ENCODE data around the gene HTRA2. TPM values are rescaled to one million over a fixed set of nuclear protein-coding genes. Genes with fewer than 3 reads are reported as not detected.

Gene HTRA2
- polyA plus RNA-seq, 1 donor (not counting 4 experiments of a cell fraction or from before 2014, with no cell fraction given), result 25.5 TPM

- Histone ChIP-seq H3K4me1 (ENCODE audit: control insufficient read depth, extremely low read depth, insufficient read depth, low read length) (peaks cover 36% of the 10 kb centered on the region), H3K4me3 (ENCODE audit: control insufficient read depth in 2 of 3, extremely low read depth in 1 of 3, insufficient read depth in 2 of 3, low read depth in 1 of 3, low read length in 3 of 3) (no peak overlapping the region), H3K27ac (ENCODE audit: control insufficient read depth, insufficient read depth, low read length) (no peak overlapping the region), H2AFZ (ENCODE audit: control insufficient read depth, low read length) (no peak overlapping the region), H3K79me2 (ENCODE audit: control insufficient read depth, insufficient read depth, low read length) (peaks cover 36% of the 10 kb centered on the region), H3K27me3 (ENCODE audit: control insufficient read depth, extremely low read depth, insufficient read depth, low read length) (no peaks in the 10 kb centered on the region), H4K20me1 (ENCODE audit: control insufficient read depth, extremely low read depth, insufficient read depth, low read length) (no peaks in the 10 kb centered on the region), H3K36me3 (ENCODE audit: control insufficient read depth in 2 of 2, extremely low read depth in 1 of 2, insufficient read depth in 2 of 2, low read length in 2 of 2) (peaks cover 16 to 33% of the 10 kb centered on the region in 2 experiments), H3K4me2 (ENCODE audit: control insufficient read depth, extremely low read depth, insufficient read depth, low read depth, low read length) (peak overlapping the region; percentile 56), H3K9me1 (ENCODE audit: control insufficient read depth, extremely low read depth, insufficient read depth, low read length) (no peaks in the 10 kb centered on the region), H3K9me3 (ENCODE audit: control insufficient read depth, low read depth, low read length) (no peaks in the 10 kb centered on the region), H3K9ac (ENCODE audit: control insufficient read depth, extremely low read depth, insufficient read depth, low read length) (no peak overlapping the region)
- FAIRE-seq (no peak), DNase-seq (ENCODE audit: low read depth, low spot score) (no peak)
- TF ChIP-seq EZH2 (IDR thresholded peaks at IDR 0.05; ENCODE audit: low read length), result no peak
- TF ChIP-seq CTCF (optimal IDR thresholded peaks at IDR 0.05 in 1 of 3, IDR thresholded peaks at IDR 0.05 in 1 of 3, conservative IDR thresholded peaks at IDR 0.05 in 1 of 3; ENCODE audit: extremely low read depth in 1 of 3, insufficient read depth in 2 of 3, low read length in 3 of 3), result no peak
- dilution Hi-C loops (cut with MboI; ENCODE audit: extremely low pct_ligation_motif_present, low sequenced_read_pairs), result no loop called here
These were observed 3.0 kb upstream of the HTRA2 start for GRCh38 chr2:74526649-74527230.

DNA sequence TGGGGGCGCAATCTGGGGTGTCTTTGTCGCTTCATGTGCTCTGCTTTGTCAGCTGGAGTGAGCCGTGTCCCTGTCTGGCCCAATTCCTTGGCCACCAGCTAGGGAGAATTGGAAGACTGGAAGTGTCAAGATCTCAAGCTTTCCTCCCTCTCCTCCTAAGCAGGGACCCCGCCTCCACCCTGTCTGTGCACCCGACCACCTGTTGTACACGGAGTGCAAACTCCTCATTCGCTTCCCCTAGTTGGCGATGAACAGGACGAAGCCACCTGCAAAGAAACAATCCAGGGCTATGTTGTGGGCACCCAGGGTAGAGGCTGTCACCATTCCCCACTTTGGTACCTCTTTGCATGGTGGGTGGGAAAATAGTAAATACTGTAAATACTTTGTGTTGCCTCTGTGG lies 2.0 kb upstream of the HTRA2 start:
- H3K9ac ChIP-seq (ENCODE audit: control insufficient read depth, extremely low read depth, insufficient read depth, low read length), result no peak overlapping the region
- H3K36me3 ChIP-seq (ENCODE audit: control insufficient read depth in 2 of 2, extremely low read depth in 1 of 2, insufficient read depth in 2 of 2, low read length in 2 of 2), result peaks cover 20 to 35% of the 10 kb centered on the region in 2 experiments
- H3K79me2 ChIP-seq (ENCODE audit: control insufficient read depth, insufficient read depth, low read length), result peaks cover 36% of the 10 kb centered on the region
- H3K27ac ChIP-seq (ENCODE audit: control insufficient read depth, insufficient read depth, low read length), result no peak overlapping the region
- H4K20me1 ChIP-seq (ENCODE audit: control insufficient read depth, extremely low read depth, insufficient read depth, low read length), result no peaks in the 10 kb centered on the region
- no peaks in the 10 kb centered on the region for H3K27me3 ChIP-seq (ENCODE audit: control insufficient read depth, extremely low read depth, insufficient read depth, low read length)
- FAIRE-seq (no peak), DNase-seq (ENCODE audit: low read depth, low spot score) (no peak)
- peak overlapping the region; percentile 75 for H3K4me2 ChIP-seq (ENCODE audit: control insufficient read depth, extremely low read depth, insufficient read depth, low read depth, low read length)
- H3K9me3 ChIP-seq (ENCODE audit: control insufficient read depth, low read depth, low read length), result no peaks in the 10 kb centered on the region
- no peak for TF ChIP-seq EZH2 (IDR thresholded peaks at IDR 0.05; ENCODE audit: low read length)
- TF ChIP-seq CTCF (optimal IDR thresholded peaks at IDR 0.05 in 1 of 3, IDR thresholded peaks at IDR 0.05 in 1 of 3, conservative IDR thresholded peaks at IDR 0.05 in 1 of 3; ENCODE audit: extremely low read depth in 1 of 3, insufficient read depth in 2 of 3, low read length in 3 of 3), result no peak
- H3K4me3 ChIP-seq (ENCODE audit: control insufficient read depth in 2 of 3, extremely low read depth in 1 of 3, insufficient read depth in 2 of 3, low read depth in 1 of 3, low read length in 3 of 3), result peak overlapping the region in 1 of 3 experiments; percentile 93
- no peaks in the 10 kb centered on the region for H3K9me1 ChIP-seq (ENCODE audit: control insufficient read depth, extremely low read depth, insufficient read depth, low read length)
- peaks cover 36% of the 10 kb centered on the region for H3K4me1 ChIP-seq (ENCODE audit: control insufficient read depth, extremely low read depth, insufficient read depth, low read length)
- dilution Hi-C loops (cut with MboI; ENCODE audit: extremely low pct_ligation_motif_present, low sequenced_read_pairs), result no loop called here
- H2AFZ ChIP-seq (ENCODE audit: control insufficient read depth, low read length), result no peak overlapping the region

Measured in keratinocyte (primary cell).